IPS-NIHi7 (cell line): ENCODE results near the gene COQ8A.

ENCODE experiments used
- DNase-seq: peaks from one replicate; pipeline ENCODE4 v3.0.0; 2012; ENCODE audit warnings: mixed read lengths; ENCODE audit errors: extremely low spot score

COQ8A gene

DNA sequence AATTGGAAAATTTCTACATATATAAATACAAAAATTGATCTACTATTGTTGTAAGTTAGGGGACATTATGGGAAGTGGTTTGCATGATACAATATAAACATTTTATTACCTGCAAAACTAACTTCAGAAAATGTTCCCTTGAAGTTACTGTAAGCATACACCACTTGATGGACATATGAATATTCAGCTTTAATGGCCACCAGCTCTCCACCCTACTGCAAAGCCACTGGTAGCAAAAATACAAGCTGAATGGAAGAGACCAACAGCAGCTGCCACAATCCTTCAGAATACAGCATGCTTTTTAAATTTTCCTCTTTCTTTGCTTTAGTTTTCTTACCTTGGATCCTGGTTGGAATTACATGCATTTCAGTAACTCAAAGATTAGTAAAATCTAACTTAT lies 69.8 kb downstream of the COQ8A start:
- no peak for DNase-seq

DNA sequence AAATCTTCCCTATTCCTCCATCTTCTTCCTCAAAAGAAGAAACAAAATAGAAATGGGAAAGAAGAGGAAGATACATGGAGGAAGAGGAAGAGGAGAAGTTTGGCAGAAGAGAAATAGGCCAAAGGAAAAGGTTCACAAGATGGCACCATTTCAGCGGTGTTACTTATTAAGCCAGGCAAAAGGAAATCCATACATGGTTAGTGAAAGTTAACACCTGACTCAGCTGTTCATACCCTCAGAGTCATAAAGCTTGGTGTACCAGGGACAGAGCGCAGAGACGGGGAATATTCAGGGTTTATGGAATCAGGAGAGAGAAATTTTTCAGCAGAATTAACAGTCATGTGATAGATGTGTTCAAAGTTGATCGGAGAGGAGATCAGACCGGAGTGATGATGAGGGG lies 70.6 kb downstream of the COQ8A start:
- DNase-seq: no peak

- no peak for DNase-seq
These were observed 76.9 kb downstream of the COQ8A start for GRCh38 chr1:227016990-227017389.

DNA sequence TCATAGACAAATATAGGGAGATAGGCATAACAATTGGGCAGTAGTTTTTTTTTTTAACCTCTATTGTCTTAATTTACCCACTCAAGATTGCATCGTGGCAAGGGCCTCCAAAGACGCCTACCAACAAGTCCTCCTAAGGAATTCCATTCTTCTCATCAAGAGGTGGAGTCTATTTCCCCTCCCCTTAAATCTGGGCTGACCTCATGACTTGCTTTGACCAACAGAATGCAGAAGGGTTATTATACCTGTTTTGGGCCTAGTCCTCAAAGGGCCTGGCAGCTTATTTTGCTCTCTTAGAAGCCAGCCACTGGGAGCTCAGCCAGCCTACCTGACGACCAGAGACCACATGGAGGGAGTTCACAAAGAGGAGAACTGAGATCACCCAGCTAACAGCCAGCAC lies 92.3 kb downstream of the COQ8A start:
- DNase-seq: peak; percentile 16

DNA sequence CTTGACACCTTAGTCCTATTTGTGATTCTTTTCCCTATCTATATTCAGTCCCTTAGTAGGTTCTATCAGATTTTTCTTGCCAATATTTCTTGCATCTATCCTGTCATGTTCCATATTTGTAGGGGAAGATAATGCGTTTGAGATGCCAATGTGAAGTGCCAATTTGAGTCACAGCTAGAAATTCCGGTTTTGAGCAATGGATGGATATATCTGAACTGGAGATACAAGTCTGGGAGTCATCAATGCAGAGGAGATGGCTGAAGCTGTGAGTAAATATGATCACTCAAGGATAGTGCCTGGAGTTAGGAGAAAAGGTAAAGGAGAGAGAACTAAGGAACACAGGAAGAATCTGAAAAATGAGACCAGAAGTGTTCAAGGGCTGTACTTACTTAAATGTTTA lies 93.8 kb downstream of the COQ8A start:
- DNase-seq: no peak

DNA sequence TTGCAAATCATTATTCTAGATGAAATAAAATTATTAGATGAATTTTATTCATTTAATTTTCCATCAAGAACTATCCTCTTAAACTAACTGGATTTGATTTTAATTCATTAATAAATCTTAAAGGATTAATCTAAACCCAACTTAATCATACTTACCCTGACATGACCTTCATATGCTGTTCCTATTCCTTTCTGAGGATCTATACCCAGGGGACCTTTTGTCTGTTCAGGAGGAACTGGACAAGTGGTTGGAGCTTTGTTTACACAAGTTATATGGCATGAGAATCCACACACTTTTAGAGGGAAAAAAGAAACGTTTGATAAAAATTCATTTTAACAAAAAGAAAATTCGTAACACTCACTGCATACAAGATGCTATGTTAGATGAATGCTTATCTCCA lies 95.2 kb downstream of the COQ8A start:
- DNase-seq: no peak

GRCh38 chr1:227037121-227037520 lies 97.0 kb downstream of the COQ8A start:
- no peak for DNase-seq
